ENCODE data around the gene R3HDM2. TPM values are rescaled to one million over a fixed set of nuclear protein-coding genes. Genes with fewer than 3 reads are reported as not detected.
"Not testable (repeated sequence)": the region's sequence is repeated elsewhere in the genome, so short reads cannot be mapped to it uniquely, and the experiment has no call there.

The R3HDM2 gene
- total RNA-seq, 1 donor from 2014 or later: 57.3 TPM

GRCh38 chr12:57309420-57309819 lies 121.4 kb downstream of the R3HDM2 start:
- H3K4me1 Mint-ChIP-seq: no peaks in the 10 kb centered on the region
- DNase-seq (ENCODE audit: low read depth, low spot score): no peak
- no peaks in the 10 kb centered on the region for H3K27me3 Mint-ChIP-seq (ENCODE audit: low read depth)
- no peak for TF ChIP-seq CTCF (conservative IDR thresholded peaks at IDR 0.05)
- no peaks in the 10 kb centered on the region for H3K9me3 Mint-ChIP-seq
- peak overlapping the region; percentile 39 for H3K27ac Mint-ChIP-seq (ENCODE audit: unreplicated experiment)
- peaks cover 5% of the 10 kb centered on the region for H3K36me3 Mint-ChIP-seq (ENCODE audit: low read depth)
- H3K4me3 Mint-ChIP-seq: no peak overlapping the region

- H3K4me1 Mint-ChIP-seq: no peaks in the 10 kb centered on the region
- no peak for TF ChIP-seq CTCF (conservative IDR thresholded peaks at IDR 0.05)
- H3K9me3 Mint-ChIP-seq: no peaks in the 10 kb centered on the region
- DNase-seq (ENCODE audit: low read depth, low spot score): no peak
- no peaks in the 10 kb centered on the region for H3K27me3 Mint-ChIP-seq (ENCODE audit: low read depth)
- no peak overlapping the region for H3K4me3 Mint-ChIP-seq
- no peak overlapping the region for H3K27ac Mint-ChIP-seq (ENCODE audit: unreplicated experiment)
- H3K36me3 Mint-ChIP-seq (ENCODE audit: low read depth): peaks cover 19% of the 10 kb centered on the region
Observed at GRCh38 chr12:57300961-57301584, 129.8 kb downstream of the R3HDM2 start.

GRCh38 chr12:57299514-57300016 lies 131.3 kb downstream of the R3HDM2 start:
- H3K4me1 Mint-ChIP-seq: no peaks in the 10 kb centered on the region
- H3K36me3 Mint-ChIP-seq (ENCODE audit: low read depth): peaks cover 19% of the 10 kb centered on the region
- H3K27me3 Mint-ChIP-seq (ENCODE audit: low read depth): no peaks in the 10 kb centered on the region

GRCh38 chr12:57296291-57296690 lies 134.6 kb downstream of the R3HDM2 start:
- no peaks in the 10 kb centered on the region for H3K9me3 Mint-ChIP-seq
- no peak overlapping the region for H3K27ac Mint-ChIP-seq (ENCODE audit: unreplicated experiment)
- no peak overlapping the region for H3K4me3 Mint-ChIP-seq
- DNase-seq (ENCODE audit: low read depth, low spot score): no peak
- no peaks in the 10 kb centered on the region for H3K27me3 Mint-ChIP-seq (ENCODE audit: low read depth)
- H3K36me3 Mint-ChIP-seq (ENCODE audit: low read depth): peaks cover 13% of the 10 kb centered on the region
- no peak for TF ChIP-seq CTCF (conservative IDR thresholded peaks at IDR 0.05)
- H3K4me1 Mint-ChIP-seq: no peaks in the 10 kb centered on the region

More at GRCh38 chr12:57299514-57300016, 131.3 kb downstream of the R3HDM2 start:
- DNase-seq (ENCODE audit: low read depth, low spot score): no peak
- H3K27ac Mint-ChIP-seq (ENCODE audit: unreplicated experiment): no peak overlapping the region
- no peak overlapping the region for H3K4me3 Mint-ChIP-seq
- no peak for TF ChIP-seq CTCF (conservative IDR thresholded peaks at IDR 0.05)
- H3K9me3 Mint-ChIP-seq: no peaks in the 10 kb centered on the region

GRCh38 chr12:57282073-57282472 lies 148.8 kb downstream of the R3HDM2 start:
- H3K27ac Mint-ChIP-seq (ENCODE audit: unreplicated experiment); H3K4me3 Mint-ChIP-seq; H3K27me3 Mint-ChIP-seq (ENCODE audit: low read depth); H3K9me3 Mint-ChIP-seq; DNase-seq (ENCODE audit: low read depth, low spot score): not testable (repeated sequence)
- H3K36me3 Mint-ChIP-seq (ENCODE audit: low read depth): peaks cover 25% of the 10 kb centered on the region
- H3K4me1 Mint-ChIP-seq: peaks cover 11% of the 10 kb centered on the region

- DNase-seq (ENCODE audit: low read depth, low spot score): no peak
- no peak overlapping the region for H3K4me3 Mint-ChIP-seq
Observed at GRCh38 chr12:57280211-57281062, 150.4 kb downstream of the R3HDM2 start.

More at GRCh38 chr12:57280211-57281062, 150.4 kb downstream of the R3HDM2 start:
- no peak for TF ChIP-seq CTCF (conservative IDR thresholded peaks at IDR 0.05)
- peak overlapping the region; percentile 47 for H3K27ac Mint-ChIP-seq (ENCODE audit: unreplicated experiment)
- H3K9me3 Mint-ChIP-seq: no peaks in the 10 kb centered on the region
- H3K4me1 Mint-ChIP-seq: peaks cover 11% of the 10 kb centered on the region
- H3K27me3 Mint-ChIP-seq (ENCODE audit: low read depth): no peaks in the 10 kb centered on the region
- peaks cover 28% of the 10 kb centered on the region for H3K36me3 Mint-ChIP-seq (ENCODE audit: low read depth)
